GM23338 (cell line): Measurements from ENCODE around the gene CRNKL1. TPM values are rescaled to one million over a fixed set of nuclear protein-coding genes. Genes with fewer than 3 reads are reported as not detected.

Source experiments
- ATAC-seq: fragments of 200-7000 bp; cut with Tn5 transposase; 3 replicates; pipeline ENCODE4 v1.9.1; 2020
- DNase-seq: peaks from one replicate; pipeline ENCODE4 v3.0.0-alpha.2; 2015; ENCODE audit warnings: low spot score
- H2AFZ ChIP-seq: fragments of 200-600 bp; sonication (generic); 2 replicates; pipeline ENCODE4 v1.8.0; 2016; ENCODE audit warnings: antibody characterized with exemption, mild to moderate bottlenecking, moderate library complexity
- H3F3A ChIP-seq: fragments of 200-600 bp; sonication (generic); replicated peaks from 2 replicates; pipeline ENCODE4 v1.8.0; 2017; ENCODE audit warnings: antibody characterized with exemption, mixed run types, low read depth
- H3K27ac ChIP-seq: fragments of 200-600 bp; sonication (generic); 2 replicates; pipeline ENCODE4 v1.6.1; 2016; ENCODE audit warnings: low read depth
- H3K27me3 ChIP-seq: fragments of 200-600 bp; sonication (generic); 2 replicates; pipeline ENCODE4 v1.8.0; 2016; ENCODE audit warnings: mild to moderate bottlenecking, mixed run types, moderate library complexity; ENCODE audit not compliant: insufficient read depth
- H3K36me3 ChIP-seq: fragments of 200-600 bp; sonication (generic); 2 replicates; pipeline ENCODE4 v1.8.0; 2016; ENCODE audit warnings: mild to moderate bottlenecking; ENCODE audit not compliant: insufficient read depth
- H3K4me1 ChIP-seq: fragments of 200-600 bp; sonication (generic); 2 replicates; pipeline ENCODE4 v1.8.0; 2016; ENCODE audit warnings: mild to moderate bottlenecking, moderate library complexity; ENCODE audit not compliant: insufficient read depth
- H3K4me2 ChIP-seq: fragments of 200-600 bp; sonication (generic); 2 replicates; pipeline ENCODE4 v1.7.1; 2017; ENCODE audit warnings: mixed run types
- H3K4me3 ChIP-seq: fragments of 200-600 bp; sonication (generic); 2 replicates; pipeline ENCODE4 v1.6.1; 2016; ENCODE audit warnings: mixed run types
- H3K79me2 ChIP-seq: fragments of 200-600 bp; sonication (generic); replicated peaks from 2 replicates; pipeline ENCODE4 v1.8.0; 2017; ENCODE audit warnings: mild to moderate bottlenecking; ENCODE audit not compliant: insufficient read depth
- H3K9me2 ChIP-seq: fragments of 200-600 bp; sonication (generic); 2 replicates; pipeline ENCODE4 v1.8.0; 2017; ENCODE audit not compliant: insufficient read depth
- H4K20me1 ChIP-seq: fragments of 200-600 bp; sonication (generic); replicated peaks from 2 replicates; pipeline ENCODE4 v1.8.0; 2017; ENCODE audit warnings: mild to moderate bottlenecking; ENCODE audit not compliant: insufficient read depth
- H3K27ac Mint-ChIP-seq: 2 replicates; pipeline ENCODE4 v1.8.0; 2020; ENCODE audit warnings: inconsistent platforms, mild to moderate bottlenecking, moderate library complexity, mixed read lengths
- H3K27me3 Mint-ChIP-seq: 3 replicates; pipeline ENCODE4 v1.8.0; 2022; ENCODE audit warnings: low read depth, mild to moderate bottlenecking, moderate library complexity, mixed read lengths, inconsistent platforms; ENCODE audit not compliant: insufficient read depth, poor library complexity
- H3K36me3 Mint-ChIP-seq: 3 replicates; pipeline ENCODE4 v1.8.0; 2021; ENCODE audit warnings: low read depth, mild to moderate bottlenecking, inconsistent platforms, moderate library complexity, mixed read lengths
- H3K4me1 Mint-ChIP-seq: 3 replicates; pipeline ENCODE4 v1.8.0; 2020; ENCODE audit warnings: mild to moderate bottlenecking, inconsistent platforms, mixed read lengths
- H3K4me3 Mint-ChIP-seq: 3 replicates; pipeline ENCODE4 v1.8.0; 2021; ENCODE audit warnings: moderate library complexity, mild to moderate bottlenecking, inconsistent platforms, mixed read lengths
- H3K9me3 Mint-ChIP-seq: 3 replicates; pipeline ENCODE4 v1.8.0; 2020; ENCODE audit warnings: moderate library complexity, mild to moderate bottlenecking, inconsistent platforms, mixed read lengths
- CREB1 ChIP-seq: fragments of 250-450 bp; sonication (Bioruptor Pico); IDR thresholded peaks from 2 replicates; pipeline ENCODE4 v1.5.0; 2020; ENCODE audit warnings: low read depth, mild to moderate bottlenecking, moderate library complexity
- CTCF ChIP-seq, 2 experiments: fragments of 200-600 bp in 1 of 2; sonication (generic) in 1 of 2; conservative IDR thresholded peaks; 2 replicates each; pipeline versions ENCODE4 v1.5.1 to v1.6.1; 2016 to 2017; ENCODE audit warnings: antibody characterized with exemption in 2 of 2, low read depth in 2 of 2, mild to moderate bottlenecking in 2 of 2, moderate library complexity in 1 of 2
- EZH2 ChIP-seq: fragments of 200-600 bp; sonication (generic); IDR thresholded peaks from one replicate; pipeline ENCODE4 v1.8.0; 2017; ENCODE audit warnings: antibody characterized with exemption, mild to moderate bottlenecking, low read depth; ENCODE audit not compliant: unreplicated experiment
- EZH2phosphoT487 ChIP-seq: fragments of 200-600 bp; sonication (generic); IDR thresholded peaks from one replicate; pipeline ENCODE4 v1.8.1; 2018; ENCODE audit warnings: antibody characterized with exemption; ENCODE audit not compliant: unreplicated experiment
- JUNB ChIP-seq: IDR thresholded peaks from one replicate; pipeline ENCODE4 v1.6.1; 2016; ENCODE audit warnings: antibody characterized with exemption; ENCODE audit not compliant: unreplicated experiment
- NANOG ChIP-seq: IDR thresholded peaks from 2 replicates; pipeline ENCODE4 v1.6.1; 2016; ENCODE audit warnings: antibody characterized with exemption, borderline replicate concordance
- POLR2AphosphoS5 ChIP-seq: IDR thresholded peaks from 2 replicates; pipeline ENCODE4 v1.6.1; 2016; ENCODE audit warnings: antibody characterized with exemption, low read depth
- REST ChIP-seq: IDR thresholded peaks from one replicate; pipeline ENCODE4 v1.6.1; 2018; ENCODE audit warnings: antibody characterized with exemption; ENCODE audit not compliant: unreplicated experiment
- STAT1 ChIP-seq: IDR thresholded peaks from one replicate; pipeline ENCODE4 v1.6.1; 2016; ENCODE audit warnings: antibody characterized with exemption; ENCODE audit not compliant: unreplicated experiment
- ZNF114 ChIP-seq: fragments of 250-450 bp; sonication (Bioruptor Pico); IDR thresholded peaks from 2 replicates; pipeline ENCODE4 v1.5.0; 2020; ENCODE audit warnings: mild to moderate bottlenecking, moderate library complexity
- ZNF331 ChIP-seq: fragments of 250-450 bp; sonication (Bioruptor Pico); IDR thresholded peaks from 2 replicates; pipeline ENCODE4 v1.5.0; 2020; ENCODE audit warnings: low read depth, mild to moderate bottlenecking, moderate library complexity
- ZNF462 ChIP-seq: fragments of 250-450 bp; sonication (Bioruptor Pico); IDR thresholded peaks from 2 replicates; pipeline ENCODE4 v1.5.0; 2020; ENCODE audit warnings: mild to moderate bottlenecking, moderate library complexity
- polyA plus RNA-seq: library from polyadenylated mRNA; unstranded; fragments of >200 nt; fragmentation: Nextera tagmentation; extraction: Ambion mirVana; gene quantifications from 2 replicates; pipeline ENCODE4 v1.2.1, GENCODE V29; 2016
- total RNA-seq: library from RNA; depleted of rRNA; stranded (reverse); fragments of >200 nt; shearing (Covaris generic); gene quantifications from 2 replicates; pipeline ENCODE4 v1.2.3, GENCODE V29; 2014
- TF ChIP-seq, protein P1 (sequence below): IDR thresholded peaks from 2 replicates; pipeline ENCODE4 v1.6.1; 2016; ENCODE audit warnings: antibody characterized with exemption

CRNKL1 gene
- total and polyA plus RNA-seq, 2 experiments from 2014 or later = 24.2 to 27.2 TPM

DNA sequence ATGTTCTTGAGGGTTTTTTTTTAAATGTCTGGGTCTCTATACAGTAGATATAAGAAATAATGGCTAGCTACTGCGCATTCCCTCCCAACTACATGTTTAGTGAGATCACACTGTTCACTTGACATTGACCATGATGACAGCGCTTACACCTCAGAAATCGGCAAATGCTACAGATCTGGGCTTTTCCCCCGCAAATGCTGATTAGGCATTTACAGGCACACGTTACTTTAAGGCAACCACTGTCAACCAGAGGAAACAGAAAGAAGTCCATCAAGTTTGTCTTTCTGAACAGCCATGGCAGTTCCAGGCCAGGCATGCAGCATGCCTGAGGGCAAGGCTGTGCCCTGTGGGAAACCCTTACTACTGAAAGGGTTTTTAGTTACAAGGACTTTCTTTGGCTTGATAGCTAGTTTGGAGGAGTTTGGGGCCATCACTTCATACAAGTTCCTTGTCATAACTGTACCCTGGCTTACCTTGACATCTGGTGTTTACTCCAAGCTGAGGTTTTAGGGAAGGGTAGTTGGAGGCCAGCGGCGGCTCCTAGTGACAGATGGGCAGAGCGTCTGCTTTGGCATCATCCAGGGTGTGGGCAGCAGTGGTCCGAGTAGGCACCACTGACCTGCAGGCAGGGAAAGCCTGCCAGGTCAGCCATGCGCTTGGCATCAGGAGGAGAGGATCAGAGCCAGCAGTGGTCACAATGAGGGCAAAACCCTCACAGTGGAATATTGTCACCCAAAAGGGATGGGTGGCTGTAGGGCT, 43.0 kb upstream of the CRNKL1 start:
- Mint-ChIP-seq H3K9me3 (no peaks in the 10 kb centered on the region), H3K27ac (no peak overlapping the region), H3K27me3 (no peaks in the 10 kb centered on the region), H3K4me3 (no peak overlapping the region), H3K4me1 (no peaks in the 10 kb centered on the region), H3K36me3 (no peaks in the 10 kb centered on the region)
- Histone ChIP-seq H3K79me2 (no peaks in the 10 kb centered on the region), H3K9me2 (no peaks in the 10 kb centered on the region), H3K4me3 (no peak overlapping the region), H3K36me3 (no peaks in the 10 kb centered on the region), H2AFZ (no peak overlapping the region), H3K4me2 (no peak overlapping the region), H3K27ac (no peak overlapping the region), H3K27me3 (no peaks in the 10 kb centered on the region), H3F3A (no peaks in the 10 kb centered on the region), H4K20me1 (no peaks in the 10 kb centered on the region), H3K4me1 (no peaks in the 10 kb centered on the region)
- DNase-seq (no peak), ATAC-seq (no peak)
- TF ChIP-seq ZNF114 (CRISPR knock-in tag) (no peak), ZNF331 (CRISPR knock-in tag) (no peak), CREB1 (CRISPR knock-in tag) (no peak), EZH2phosphoT487 (no peak), CTCF (conservative IDR thresholded peaks at IDR 0.05; ENCODE audit: low read depth in 2 of 2) (no peak), POLR2AphosphoS5 (no peak), ZNF462 (CRISPR knock-in tag) (no peak), EZH2 (no peak), NANOG (no peak), STAT1 (no peak), REST (no peak), JUNB (no peak)
- TF ChIP-seq, protein P1, sequence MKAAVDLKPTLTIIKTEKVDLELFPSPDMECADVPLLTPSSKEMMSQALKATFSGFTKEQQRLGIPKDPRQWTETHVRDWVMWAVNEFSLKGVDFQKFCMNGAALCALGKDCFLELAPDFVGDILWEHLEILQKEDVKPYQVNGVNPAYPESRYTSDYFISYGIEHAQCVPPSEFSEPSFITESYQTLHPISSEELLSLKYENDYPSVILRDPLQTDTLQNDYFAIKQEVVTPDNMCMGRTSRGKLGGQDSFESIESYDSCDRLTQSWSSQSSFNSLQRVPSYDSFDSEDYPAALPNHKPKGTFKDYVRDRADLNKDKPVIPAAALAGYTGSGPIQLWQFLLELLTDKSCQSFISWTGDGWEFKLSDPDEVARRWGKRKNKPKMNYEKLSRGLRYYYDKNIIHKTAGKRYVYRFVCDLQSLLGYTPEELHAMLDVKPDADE = no peak
